Endodermal cell (in vitro differentiated cells): Measurements from ENCODE around the gene ARL15. TPM values are rescaled to one million over a fixed set of nuclear protein-coding genes. Genes with fewer than 3 reads are reported as not detected.

Experiments
- DNase-seq: peaks from one replicate; pipeline ENCODE4 v3.0.0-alpha.2; 2017
- H3K27ac ChIP-seq: 2 replicates; pipeline ENCODE4 v1.5.1; 2013; ENCODE audit warnings: mild to moderate bottlenecking, low read depth, low read length, moderate library complexity
- H3K27me3 ChIP-seq: 2 replicates; pipeline ENCODE4 v1.6.1; 2013; ENCODE audit warnings: mild to moderate bottlenecking, low read length, moderate library complexity; ENCODE audit not compliant: insufficient read depth, control insufficient read depth, poor library complexity, severe bottlenecking
- H3K36me3 ChIP-seq: 2 replicates; pipeline ENCODE4 v1.7.0; 2013; ENCODE audit warnings: mild to moderate bottlenecking, low read length, moderate library complexity; ENCODE audit not compliant: control insufficient read depth, insufficient read depth
- H3K4me1 ChIP-seq: one replicate; pipeline ENCODE4 v1.7.0; 2013; ENCODE audit warnings: low read length; ENCODE audit not compliant: control insufficient read depth, insufficient read depth
- H3K4me3 ChIP-seq: 2 replicates; pipeline ENCODE4 v1.5.1; 2013; ENCODE audit warnings: mild to moderate bottlenecking, low read length, moderate library complexity
- H3K9ac ChIP-seq: 2 replicates; pipeline ENCODE4 v1.6.1; 2013; ENCODE audit warnings: mild to moderate bottlenecking, low read length, moderate library complexity; ENCODE audit not compliant: poor library complexity, severe bottlenecking; ENCODE audit errors: extremely low read depth
- H3K9me3 ChIP-seq: 2 replicates; pipeline ENCODE4 v1.6.1; 2013; ENCODE audit warnings: mild to moderate bottlenecking, low read length, moderate library complexity; ENCODE audit not compliant: control insufficient read depth
- H3K27ac Mint-ChIP-seq: 2 replicates; pipeline ENCODE4 v1.8.0; 2020; ENCODE audit warnings: mixed read lengths
- H3K27me3 Mint-ChIP-seq: 2 replicates; pipeline ENCODE4 v1.8.0; 2021; ENCODE audit warnings: mild to moderate bottlenecking, mixed read lengths; ENCODE audit not compliant: insufficient read depth
- H3K36me3 Mint-ChIP-seq: 2 replicates; pipeline ENCODE4 v1.8.0; 2020; ENCODE audit warnings: low read depth, mixed read lengths
- H3K4me1 Mint-ChIP-seq: 2 replicates; pipeline ENCODE4 v1.8.0; 2020; ENCODE audit warnings: mixed read lengths
- H3K4me3 Mint-ChIP-seq: 2 replicates; pipeline ENCODE4 v1.8.0; 2020; ENCODE audit warnings: mild to moderate bottlenecking, moderate library complexity, mixed read lengths
- H3K9me3 Mint-ChIP-seq: 2 replicates; pipeline ENCODE4 v1.8.0; 2020; ENCODE audit warnings: mild to moderate bottlenecking, mixed read lengths
- WGBS, 2 experiments: methylation state at CpG; one replicate each; pipeline versions ENCODE4 v1.1.5 to v1.1.7; 2013; ENCODE audit warnings: missing lambda C conversion rate in 2 of 2, mixed read lengths in 1 of 2; ENCODE audit not compliant: insufficient coverage in 1 of 2, insufficient read length in 1 of 2; 5-methylcytosine and 5-hydroxymethylcytosine counted together
- total RNA-seq, 2 donors: library from RNA; stranded (reverse); fragmentation: NEBNext Ultra II Directional in 1 of 2; extraction: Animal tissue kit (Norgen Biotek cat#: 25700) in 1 of 2; gene quantifications; 2 replicates in 1 of 2; 3 replicates in 1 of 2; pipeline ENCODE4 v1.2.1, GENCODE V29; 2021
- TF ChIP-seq, protein P1 (sequence below): fragments of 200-600 bp; sonication (generic); conservative IDR thresholded peaks from 2 replicates; pipeline ENCODE4 v1.5.0; 2021; ENCODE audit warnings: antibody characterized with exemption, mild to moderate bottlenecking

Gene ARL15
- total RNA-seq, 2 donors from 2014 or later, result 23.3 to 24.0 TPM

DNA sequence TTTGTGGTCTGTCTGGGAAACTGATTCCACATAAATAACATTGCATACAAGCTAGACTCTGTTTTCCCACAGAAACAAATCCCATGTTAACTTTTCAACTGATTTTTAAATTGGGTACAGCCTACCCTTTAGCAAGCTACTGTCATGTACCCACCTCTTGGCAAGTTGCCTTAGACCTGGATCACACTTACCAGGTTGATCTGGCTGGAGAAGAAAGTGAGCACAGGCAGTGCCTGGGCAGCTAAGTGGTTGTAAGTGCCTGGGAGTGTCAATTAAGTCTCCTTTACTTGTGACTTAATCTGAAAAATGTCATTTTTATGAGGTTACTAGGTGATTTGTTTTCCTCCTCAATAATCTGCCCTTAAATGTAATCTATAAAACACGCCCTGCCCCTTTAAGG is 336.4 kb downstream of the ARL15 start:
- 83% methylated on average over 1 of the region's 1 CpG; no CpG with 5 or more reads in 1 of the 2 experiments for WGBS, 2 experiments
- no peaks in the 10 kb centered on the region for H3K4me1 ChIP-seq
- no peaks in the 10 kb centered on the region for H3K36me3 ChIP-seq
- Mint-ChIP-seq H3K4me1 (no peaks in the 10 kb centered on the region), H3K9me3 (no peaks in the 10 kb centered on the region), H3K4me3 (no peak overlapping the region), H3K27me3 (no peaks in the 10 kb centered on the region), H3K36me3 (no peaks in the 10 kb centered on the region), H3K27ac (no peak overlapping the region)
- no peak overlapping the region for H3K4me3 ChIP-seq
- no peak overlapping the region for H3K9ac ChIP-seq
- no peak for DNase-seq
- no peaks in the 10 kb centered on the region for H3K27me3 ChIP-seq
- no peaks in the 10 kb centered on the region for H3K9me3 ChIP-seq
- no peak overlapping the region for H3K27ac ChIP-seq
- TF ChIP-seq, protein P1, sequence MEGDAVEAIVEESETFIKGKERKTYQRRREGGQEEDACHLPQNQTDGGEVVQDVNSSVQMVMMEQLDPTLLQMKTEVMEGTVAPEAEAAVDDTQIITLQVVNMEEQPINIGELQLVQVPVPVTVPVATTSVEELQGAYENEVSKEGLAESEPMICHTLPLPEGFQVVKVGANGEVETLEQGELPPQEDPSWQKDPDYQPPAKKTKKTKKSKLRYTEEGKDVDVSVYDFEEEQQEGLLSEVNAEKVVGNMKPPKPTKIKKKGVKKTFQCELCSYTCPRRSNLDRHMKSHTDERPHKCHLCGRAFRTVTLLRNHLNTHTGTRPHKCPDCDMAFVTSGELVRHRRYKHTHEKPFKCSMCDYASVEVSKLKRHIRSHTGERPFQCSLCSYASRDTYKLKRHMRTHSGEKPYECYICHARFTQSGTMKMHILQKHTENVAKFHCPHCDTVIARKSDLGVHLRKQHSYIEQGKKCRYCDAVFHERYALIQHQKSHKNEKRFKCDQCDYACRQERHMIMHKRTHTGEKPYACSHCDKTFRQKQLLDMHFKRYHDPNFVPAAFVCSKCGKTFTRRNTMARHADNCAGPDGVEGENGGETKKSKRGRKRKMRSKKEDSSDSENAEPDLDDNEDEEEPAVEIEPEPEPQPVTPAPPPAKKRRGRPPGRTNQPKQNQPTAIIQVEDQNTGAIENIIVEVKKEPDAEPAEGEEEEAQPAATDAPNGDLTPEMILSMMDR, result no peak

DNA sequence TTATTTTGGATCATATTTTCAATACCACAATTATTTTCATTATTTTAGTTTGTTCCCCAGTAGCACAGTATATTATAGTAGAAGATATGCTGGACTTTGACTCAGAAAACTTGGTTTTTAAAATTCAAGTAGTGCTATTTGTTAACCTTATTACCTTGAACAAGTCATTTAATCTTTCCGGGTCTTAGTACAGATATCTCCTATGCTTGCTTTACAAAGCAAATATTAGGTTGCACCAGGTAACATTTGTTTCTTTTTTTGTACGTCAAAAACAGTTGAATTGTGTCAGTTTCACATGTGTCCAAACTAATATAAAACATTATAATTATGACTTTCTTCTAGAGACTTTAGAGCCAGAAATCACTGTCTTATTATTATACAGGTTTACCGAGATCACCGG is 338.1 kb downstream of the ARL15 start:
- H3K4me1 Mint-ChIP-seq, result no peaks in the 10 kb centered on the region
- no peaks in the 10 kb centered on the region for H3K27me3 Mint-ChIP-seq
- no peak overlapping the region for H3K27ac Mint-ChIP-seq

DNA sequence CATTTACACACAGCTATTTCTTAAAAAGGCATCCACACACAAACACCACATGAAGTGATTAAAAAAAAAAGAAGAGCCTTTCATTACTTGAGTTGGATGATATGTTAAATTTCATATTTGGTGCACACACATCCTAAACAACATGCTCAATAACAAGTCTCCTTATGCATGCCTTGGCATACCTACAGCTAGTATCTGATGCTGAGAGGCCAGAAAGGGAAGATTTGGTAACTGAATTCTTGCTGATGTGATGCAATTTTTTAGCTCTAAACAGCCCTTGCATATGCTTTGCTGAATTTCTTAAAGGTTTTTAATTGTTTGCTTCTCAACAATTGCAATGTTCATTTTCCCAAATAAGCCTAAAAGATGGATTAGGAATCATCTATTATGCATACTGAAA is 338.8 kb downstream of the ARL15 start:
- H3K36me3 Mint-ChIP-seq, result no peaks in the 10 kb centered on the region
- H3K27me3 ChIP-seq, result no peaks in the 10 kb centered on the region
- no peaks in the 10 kb centered on the region for H3K9me3 Mint-ChIP-seq

More for the DNA sequence above, 338.1 kb downstream of the ARL15 start:
- WGBS, 2 experiments, result 97 to 100% methylated on average over 1 to 4 of the region's 4 CpGs
- Histone ChIP-seq H3K36me3 (no peaks in the 10 kb centered on the region), H3K9ac (no peak overlapping the region), H3K9me3 (no peaks in the 10 kb centered on the region), H3K27ac (no peak overlapping the region), H3K4me3 (no peak overlapping the region), H3K4me1 (no peaks in the 10 kb centered on the region), H3K27me3 (no peaks in the 10 kb centered on the region)
- Mint-ChIP-seq H3K4me3 (no peak overlapping the region), H3K9me3 (no peaks in the 10 kb centered on the region), H3K36me3 (no peaks in the 10 kb centered on the region)
- TF ChIP-seq, protein P1, result no peak
- no peak for DNase-seq

More for the DNA sequence above, 338.8 kb downstream of the ARL15 start:
- Histone ChIP-seq H3K36me3 (no peaks in the 10 kb centered on the region), H3K9ac (no peak overlapping the region), H3K4me1 (no peaks in the 10 kb centered on the region), H3K4me3 (no peak overlapping the region), H3K9me3 (no peaks in the 10 kb centered on the region), H3K27ac (no peak overlapping the region)
- Mint-ChIP-seq H3K4me3 (no peak overlapping the region), H3K27ac (no peak overlapping the region), H3K27me3 (no peaks in the 10 kb centered on the region), H3K4me1 (peaks cover 1% of the 10 kb centered on the region)
- no peak for DNase-seq
- TF ChIP-seq, protein P1, result no peak
